ENCODE measurements around the gene ZFAND2A.

Gene ZFAND2A

DNA sequence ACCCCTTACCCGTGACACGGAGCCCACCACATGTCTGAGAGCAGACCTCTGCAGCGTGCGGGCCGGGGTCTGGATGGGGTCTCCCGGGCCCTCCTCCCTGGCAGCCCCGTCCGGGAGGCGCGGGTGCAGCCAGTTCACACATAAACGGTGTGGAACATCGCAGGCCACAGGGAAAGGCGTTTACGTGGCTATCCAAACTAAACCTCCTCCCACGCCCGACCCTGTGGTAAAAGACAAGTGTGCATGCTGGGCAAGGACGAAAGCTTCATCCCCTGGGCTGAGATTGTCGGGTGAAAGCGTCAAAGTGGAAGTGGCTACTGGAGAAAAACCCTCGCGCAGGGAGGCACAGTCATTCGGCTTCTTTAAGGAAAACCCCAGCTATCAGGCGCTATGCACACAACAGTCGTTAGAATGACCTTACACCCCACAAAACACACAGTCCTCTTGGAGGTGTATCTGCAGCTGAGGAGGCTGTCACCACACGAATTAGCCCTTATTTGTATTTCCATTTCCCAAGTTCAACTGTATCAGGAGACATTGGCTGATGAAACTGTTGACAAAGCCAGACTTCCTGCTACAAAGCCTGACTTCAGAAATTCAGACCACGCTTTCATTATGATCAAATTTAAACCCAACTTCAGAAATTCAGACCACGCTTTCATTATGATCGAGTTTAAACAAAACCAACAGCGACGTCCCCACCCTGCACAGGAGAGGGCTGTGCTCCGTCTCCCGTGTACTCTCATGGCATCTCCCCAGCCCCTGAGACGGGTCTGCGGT lies 56.8 kb downstream of the ZFAND2A start:
- Histone ChIP-seq H2AFZ (no peak overlapping the region), H3K27me3 (ENCODE audit: control insufficient read depth, insufficient read depth, low read length) (no peaks in the 10 kb centered on the region), H3K9me3 (ENCODE audit: control insufficient read depth, low read length) (no peaks in the 10 kb centered on the region), H3K79me2 (peaks cover 53% of the 10 kb centered on the region), H3K4me2 (ENCODE audit: low read length) (no peak overlapping the region), H3K27ac (no peak overlapping the region), H3K9ac (no peak overlapping the region), H3K36me3 (ENCODE audit: control insufficient read depth, insufficient read depth, low read length) (no peaks in the 10 kb centered on the region), H3K4me3 (ENCODE audit: low read depth, low read length) (no peak overlapping the region), H3K4me1 (no peaks in the 10 kb centered on the region)
- TF ChIP-seq, protein P1, sequence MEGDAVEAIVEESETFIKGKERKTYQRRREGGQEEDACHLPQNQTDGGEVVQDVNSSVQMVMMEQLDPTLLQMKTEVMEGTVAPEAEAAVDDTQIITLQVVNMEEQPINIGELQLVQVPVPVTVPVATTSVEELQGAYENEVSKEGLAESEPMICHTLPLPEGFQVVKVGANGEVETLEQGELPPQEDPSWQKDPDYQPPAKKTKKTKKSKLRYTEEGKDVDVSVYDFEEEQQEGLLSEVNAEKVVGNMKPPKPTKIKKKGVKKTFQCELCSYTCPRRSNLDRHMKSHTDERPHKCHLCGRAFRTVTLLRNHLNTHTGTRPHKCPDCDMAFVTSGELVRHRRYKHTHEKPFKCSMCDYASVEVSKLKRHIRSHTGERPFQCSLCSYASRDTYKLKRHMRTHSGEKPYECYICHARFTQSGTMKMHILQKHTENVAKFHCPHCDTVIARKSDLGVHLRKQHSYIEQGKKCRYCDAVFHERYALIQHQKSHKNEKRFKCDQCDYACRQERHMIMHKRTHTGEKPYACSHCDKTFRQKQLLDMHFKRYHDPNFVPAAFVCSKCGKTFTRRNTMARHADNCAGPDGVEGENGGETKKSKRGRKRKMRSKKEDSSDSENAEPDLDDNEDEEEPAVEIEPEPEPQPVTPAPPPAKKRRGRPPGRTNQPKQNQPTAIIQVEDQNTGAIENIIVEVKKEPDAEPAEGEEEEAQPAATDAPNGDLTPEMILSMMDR (IDR thresholded peaks at IDR 0.05) = no peak

Measured in parathyroid adenoma (tissue), 2 donors.